Stromal cell of bone marrow (primary cell): ENCODE data around the gene USF1.
"Not testable (repeated sequence)": the region's sequence is repeated elsewhere in the genome, so short reads cannot be mapped to it uniquely, and the experiment has no call there.

Experiments used
- DNase-seq: peaks from one replicate; pipeline ENCODE4 v3.0.0-alpha.2; 2012; ENCODE audit warnings: low read depth

USF1 gene

GRCh38 chr1:161079436-161080110 is 33.8 kb upstream of the USF1 start:
- DNase-seq: no peak

GRCh38 chr1:161077426-161077825 is 31.6 kb upstream of the USF1 start:
- no peak for DNase-seq

- DNase-seq: no peak
Measured at GRCh38 chr1:161076410-161076809, 30.6 kb upstream of the USF1 start.

GRCh38 chr1:161074676-161075368 is 29.0 kb upstream of the USF1 start:
- DNase-seq: no peak

- DNase-seq: no peak
Measured at GRCh38 chr1:161073474-161074121, 27.8 kb upstream of the USF1 start.

- no peak for DNase-seq
Measured at GRCh38 chr1:161072751-161073449, 27.1 kb upstream of the USF1 start.

GRCh38 chr1:161071886-161072371 is 26.2 kb upstream of the USF1 start:
- peak; percentile 33 for DNase-seq

- no peak for DNase-seq
Measured at GRCh38 chr1:161070761-161071160, 25.0 kb upstream of the USF1 start.

GRCh38 chr1:161069731-161070270 is 24.0 kb upstream of the USF1 start, which contains the start of gene ARHGAP30:
TSS of gene ARHGAP30 (minus strand) at chr1:161069891. CDS start at chr1:161069624, 267 bp downstream.
- DNase-seq: no peak

GRCh38 chr1:161069241-161069640 is 23.5 kb upstream of the USF1 start:
- no peak for DNase-seq

- DNase-seq: no peak
Measured at GRCh38 chr1:161068306-161069234, 22.8 kb upstream of the USF1 start.

- no peak for DNase-seq
Measured at GRCh38 chr1:161066694-161067093, 20.9 kb upstream of the USF1 start.

- not testable (repeated sequence) for DNase-seq
Measured at GRCh38 chr1:161065681-161066080, 19.9 kb upstream of the USF1 start.

GRCh38 chr1:161063936-161064335 is 18.2 kb upstream of the USF1 start:
- DNase-seq: not testable (repeated sequence)

- no peak for DNase-seq
Measured at GRCh38 chr1:161061419-161061818, 15.6 kb upstream of the USF1 start.

- no peak for DNase-seq
Measured at GRCh38 chr1:161059293-161059692, 13.5 kb upstream of the USF1 start.

GRCh38 chr1:161054805-161055204 is 9.0 kb upstream of the USF1 start:
- DNase-seq: no peak

GRCh38 chr1:161054232-161054631 is 8.5 kb upstream of the USF1 start:
- DNase-seq: no peak

GRCh38 chr1:161052899-161053298 is 7.1 kb upstream of the USF1 start:
- no peak for DNase-seq

- DNase-seq: no peak
Measured at GRCh38 chr1:161051219-161051618, 5.4 kb upstream of the USF1 start.
